ENCODE data around the gene VAV1.
"Not testable (repeated sequence)": the region's sequence is repeated elsewhere in the genome, so short reads cannot be mapped to it uniquely, and the experiment has no call there.

Gene VAV1

DNA sequence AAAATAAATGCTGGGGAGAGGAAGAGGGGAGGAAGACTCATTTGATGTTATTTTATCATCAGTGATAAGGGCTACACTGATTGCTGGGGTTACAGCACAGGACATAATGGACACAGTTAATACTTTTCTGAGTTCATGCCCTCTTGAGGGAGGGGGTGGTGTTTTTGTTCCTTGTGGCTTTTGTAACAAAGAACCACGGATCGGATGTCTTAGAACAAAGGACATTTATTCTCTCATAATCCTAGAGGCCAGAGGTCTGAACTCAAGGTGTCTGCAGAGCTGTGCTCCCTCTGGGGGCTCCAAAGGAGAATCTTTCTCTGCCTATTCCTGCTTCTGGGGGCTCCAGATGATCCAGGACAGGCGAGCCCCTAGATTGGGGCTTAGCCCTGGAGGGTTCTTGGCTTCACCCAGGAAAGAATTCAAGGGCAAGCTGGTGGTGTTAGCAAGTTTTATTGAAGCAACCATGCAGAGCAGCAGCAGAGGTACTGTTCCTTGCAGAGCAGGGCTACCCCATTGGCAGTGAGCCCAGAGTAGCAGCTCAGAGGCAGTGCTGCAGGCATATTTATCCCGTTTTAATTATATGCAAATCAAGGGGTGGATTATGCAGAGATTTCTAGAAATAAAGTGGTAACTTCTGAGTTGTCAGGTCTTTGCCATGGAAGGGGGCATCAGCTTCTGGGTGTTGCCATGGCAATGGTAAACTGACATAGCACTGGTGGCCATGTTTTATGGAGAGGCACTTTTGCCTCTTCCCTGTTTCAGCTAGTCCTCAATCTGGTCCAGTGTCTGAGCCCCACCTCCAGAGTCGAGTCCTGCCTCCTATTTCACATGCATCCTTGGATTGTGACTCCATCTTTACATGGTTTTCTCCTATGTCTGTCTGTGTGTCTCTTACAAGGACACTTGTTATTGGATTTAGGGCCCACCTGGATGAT lies 18.0 kb downstream of the VAV1 start:
- no peak for DNase-seq

- no peak for DNase-seq
These were observed 18.7 kb downstream of the VAV1 start for GRCh38 chr19:6791237-6791636.

DNA sequence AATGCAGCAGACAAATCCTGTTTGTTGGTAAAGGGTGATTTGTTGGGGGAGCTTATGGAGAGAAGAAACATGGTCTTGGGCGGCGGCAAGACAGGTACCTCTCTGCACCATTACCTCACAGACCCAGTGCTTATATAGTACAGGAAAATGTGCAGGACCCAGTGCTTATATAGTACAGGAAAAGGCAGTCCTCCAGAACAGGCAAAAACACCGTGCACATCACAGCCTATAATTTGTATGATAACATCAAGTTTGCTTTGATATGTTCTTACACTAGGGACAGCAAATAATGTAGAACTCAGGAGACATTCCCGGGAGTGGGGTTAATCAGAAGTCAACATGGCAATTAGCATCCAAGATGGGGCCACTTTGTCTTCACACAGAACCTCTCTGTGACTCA lies 20.9 kb downstream of the VAV1 start:
- no peak for DNase-seq

DNA sequence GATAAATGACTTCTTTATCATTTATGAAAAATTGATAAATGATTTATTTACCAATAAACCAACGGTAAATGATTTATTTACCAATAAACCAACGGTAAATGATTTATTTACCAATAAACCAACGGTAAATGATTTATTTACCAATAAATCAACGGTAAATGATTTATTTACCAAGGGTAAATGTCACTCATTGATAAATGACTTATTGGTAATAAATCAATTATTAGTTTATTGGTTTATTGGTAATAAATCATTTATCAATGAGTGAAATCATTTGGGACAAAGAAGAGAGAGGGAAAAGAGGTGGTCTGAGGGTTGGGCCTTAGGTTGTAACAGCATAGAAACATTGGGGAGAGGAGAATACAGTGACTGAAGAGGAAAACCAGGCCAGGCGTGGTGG lies 21.5 kb downstream of the VAV1 start:
- DNase-seq, result no peak

DNA sequence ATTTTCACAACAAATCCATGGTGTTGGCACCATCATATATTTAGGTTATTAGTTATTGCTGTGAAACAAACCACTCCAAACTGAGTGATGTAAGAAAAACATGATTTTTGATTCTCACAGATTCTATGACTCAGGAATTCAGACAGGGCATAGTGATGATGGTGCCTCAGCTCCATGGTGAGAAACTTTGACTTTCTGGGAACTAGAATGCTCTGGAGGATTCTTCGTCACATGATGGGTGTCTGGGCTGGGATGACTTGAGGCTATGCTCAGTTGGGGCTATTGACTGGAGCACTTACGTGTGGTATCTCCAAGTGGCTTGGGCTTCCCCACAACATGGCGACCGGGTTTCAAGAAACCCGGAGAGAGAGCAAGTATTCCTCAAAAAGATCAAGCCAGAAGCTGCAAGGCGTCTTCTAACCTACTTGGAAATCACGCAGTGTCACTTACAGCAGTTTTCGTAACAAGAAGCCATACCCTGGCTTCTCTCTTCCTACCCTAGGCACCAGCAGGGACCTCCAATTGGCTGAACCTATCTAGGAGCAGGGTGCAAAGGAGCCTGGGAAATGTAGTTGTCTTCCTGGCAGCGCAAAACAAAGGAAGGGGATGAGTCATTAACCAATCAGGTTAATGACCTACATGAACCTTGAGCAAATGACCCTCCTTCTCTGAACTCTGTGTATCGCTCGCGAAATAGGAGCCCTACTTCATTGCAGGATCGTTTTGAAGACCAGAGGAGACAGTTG lies 22.4 kb downstream of the VAV1 start:
- no peak for DNase-seq

GRCh38 chr19:6796278-6796677 lies 23.8 kb downstream of the VAV1 start:
- DNase-seq, result no peak

- no peak for DNase-seq
These were observed 25.1 kb downstream of the VAV1 start for GRCh38 chr19:6797646-6798045.

GRCh38 chr19:6800160-6800790 lies 27.8 kb downstream of the VAV1 start:
- not testable (repeated sequence) for DNase-seq

DNA sequence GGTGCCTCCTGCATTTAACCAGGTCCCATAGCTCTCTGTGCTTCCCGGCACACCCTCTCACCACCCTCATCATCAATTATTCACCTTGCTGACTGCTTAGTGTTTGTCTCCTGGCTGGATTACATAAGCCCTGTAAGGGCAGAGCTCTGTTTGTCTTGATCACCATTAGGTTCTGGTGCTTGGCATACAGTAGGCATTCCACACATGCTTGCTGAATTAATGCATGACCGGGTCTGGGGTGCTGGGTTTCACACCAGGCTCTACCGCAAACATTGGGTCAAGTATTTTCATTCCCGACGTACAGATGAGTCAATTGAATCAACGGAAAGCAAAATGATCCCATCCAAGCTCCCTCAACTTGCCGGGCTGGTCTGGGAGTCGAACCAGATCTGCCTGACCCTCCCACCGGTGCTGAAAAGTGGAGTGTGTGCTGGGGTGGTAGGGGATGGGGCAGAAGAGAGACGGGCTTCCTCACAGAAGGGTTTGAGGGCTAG lies 28.5 kb downstream of the VAV1 start:
- DNase-seq, result no peak

DNA sequence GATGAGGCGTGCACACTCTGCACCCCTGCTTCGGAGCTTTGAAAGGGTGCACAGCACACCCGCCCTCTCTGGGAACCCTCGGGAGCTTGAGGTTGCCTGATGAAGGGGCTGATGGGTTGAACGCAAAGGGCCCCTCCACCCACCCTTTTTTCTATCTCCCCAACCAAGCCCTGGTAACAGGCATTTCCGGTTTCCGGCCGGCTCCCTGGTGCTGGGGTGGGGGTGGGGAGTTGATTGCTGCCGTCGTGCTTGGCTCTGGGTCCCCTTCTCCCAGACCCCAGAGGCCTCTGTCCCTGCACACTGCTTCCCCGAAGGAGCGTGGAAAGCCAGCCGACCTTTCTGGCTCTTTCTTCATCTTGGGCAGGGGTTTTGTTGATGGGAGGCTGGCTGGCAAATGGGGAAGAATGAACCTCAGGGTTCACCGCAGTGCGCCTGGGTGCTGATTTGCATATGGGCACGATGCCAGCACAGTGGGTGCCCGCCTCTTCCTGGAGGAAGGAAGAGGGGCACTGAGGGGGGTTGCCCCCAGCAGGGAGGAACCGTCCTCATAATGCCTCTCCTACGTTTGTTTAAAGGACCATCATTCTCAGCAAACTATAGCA lies 29.1 kb downstream of the VAV1 start:
- DNase-seq, result peak; percentile 85 to 88

DNA sequence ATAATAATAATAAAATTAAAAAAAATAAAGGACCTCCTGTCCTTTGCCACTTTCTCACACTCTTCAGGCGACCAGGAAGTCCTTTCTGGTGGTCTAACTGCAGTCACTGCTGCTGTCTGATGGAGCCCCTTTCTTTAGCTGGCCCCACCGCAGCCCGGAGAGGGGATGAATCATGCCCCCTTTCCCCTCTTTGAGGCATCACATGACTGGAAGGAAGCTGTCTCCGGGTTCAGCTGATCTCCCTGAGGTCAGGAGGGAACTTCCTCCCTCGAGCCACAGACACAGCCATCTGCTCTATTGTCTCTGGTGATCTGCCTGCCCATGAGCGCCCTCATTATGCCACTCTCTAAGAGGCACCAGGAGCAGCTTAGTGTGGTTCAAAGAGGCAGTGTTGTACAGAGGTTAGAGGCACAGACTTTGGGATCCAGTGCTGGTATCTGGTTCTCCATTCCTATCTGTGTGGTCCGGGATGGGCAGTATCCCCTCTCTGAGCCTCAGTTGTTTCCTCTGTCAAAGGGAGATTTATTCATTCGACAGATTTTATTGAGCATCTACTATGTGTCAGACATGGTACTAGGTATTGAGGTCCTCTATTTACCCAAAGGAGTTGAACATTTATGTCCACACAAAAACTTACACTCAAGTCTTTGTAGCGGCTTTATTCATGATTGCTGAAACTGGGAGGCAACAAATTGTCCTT lies 30.0 kb downstream of the VAV1 start:
- DNase-seq, result peak; percentile 83 to 94

DNA sequence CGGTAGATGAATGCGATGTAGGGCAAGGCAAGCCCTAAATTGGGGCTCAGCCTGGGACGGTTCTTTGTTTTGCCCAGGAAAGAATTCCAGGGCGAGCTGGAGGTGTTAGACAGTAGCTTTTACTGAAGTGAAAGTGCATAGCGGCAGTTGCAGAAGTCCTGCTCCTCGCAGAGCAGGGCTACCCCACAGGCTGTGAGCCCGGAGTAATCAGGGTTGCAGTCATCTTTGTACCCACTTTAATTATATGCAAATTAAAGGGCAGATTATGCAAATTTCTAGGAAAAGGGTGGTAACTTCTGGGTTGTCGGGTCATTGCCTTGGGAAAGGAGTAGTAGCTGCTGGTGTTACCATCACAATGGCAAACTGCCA lies 30.5 kb downstream of the VAV1 start:
- DNase-seq, result no peak

DNA sequence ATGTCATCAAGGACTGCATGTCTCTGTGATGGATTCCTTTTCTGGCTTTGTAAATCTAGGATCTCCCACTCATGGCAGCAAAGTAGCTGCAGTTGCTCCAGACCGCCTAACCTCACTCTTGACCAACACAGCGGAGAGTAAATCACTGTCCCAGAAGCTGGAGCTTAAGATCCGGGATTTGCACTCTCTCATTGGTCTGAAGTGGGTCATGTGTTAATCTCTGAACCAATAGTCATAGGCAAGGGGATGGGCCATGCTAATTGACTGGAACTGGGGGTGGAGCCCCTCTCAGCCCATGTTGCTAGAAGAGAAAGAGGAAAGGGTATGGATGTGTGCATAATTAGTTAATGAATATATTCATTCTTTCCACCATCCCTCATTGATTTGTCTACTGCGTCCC lies 34.0 kb downstream of the VAV1 start:
- DNase-seq, result no peak

DNA sequence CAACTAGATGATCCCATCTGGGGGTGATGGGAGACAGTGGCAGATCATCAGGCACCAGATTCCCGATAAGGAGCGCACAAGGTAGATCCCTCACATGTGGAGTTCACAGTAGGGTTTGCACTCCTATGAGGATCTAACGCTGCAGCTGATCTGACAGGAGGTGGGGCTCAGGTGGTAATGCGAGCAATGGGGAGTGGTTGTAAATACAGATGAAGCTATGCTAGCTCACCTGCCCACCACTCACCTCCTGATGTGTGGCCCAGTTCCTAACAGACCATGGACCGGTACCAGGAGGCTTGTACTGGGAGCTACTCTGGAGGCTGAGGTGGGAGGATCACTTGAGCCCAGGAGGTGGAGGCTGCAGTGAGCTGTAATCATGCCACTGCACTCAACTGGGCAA lies 34.8 kb downstream of the VAV1 start:
- no peak for DNase-seq

GRCh38 chr19:6808494-6808893 lies 36.0 kb downstream of the VAV1 start:
- DNase-seq, result no peak

GRCh38 chr19:6809262-6809661 lies 36.8 kb downstream of the VAV1 start:
- no peak for DNase-seq

- no peak for DNase-seq
These were observed 38.9 kb downstream of the VAV1 start for GRCh38 chr19:6811378-6811777.

DNA sequence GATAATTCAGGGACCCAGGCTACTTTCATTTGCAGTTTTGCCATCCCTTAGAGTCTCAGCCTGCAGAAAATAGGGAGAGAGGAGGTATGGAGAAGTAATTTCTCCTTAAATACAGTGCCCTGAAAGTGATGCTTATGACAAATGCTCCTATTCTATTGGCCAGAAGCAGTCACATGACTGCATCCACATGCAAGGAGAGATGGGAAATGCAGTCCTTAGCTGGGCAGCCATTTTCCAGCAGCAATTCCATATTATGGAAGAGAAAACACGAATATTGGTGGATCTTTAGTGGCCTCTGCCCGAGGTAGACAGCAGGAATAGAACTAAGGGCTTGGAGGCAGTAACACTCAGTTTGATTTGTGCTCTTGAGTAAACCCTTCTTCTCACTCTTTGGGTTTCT lies 39.4 kb downstream of the VAV1 start:
- DNase-seq, result no peak

DNA sequence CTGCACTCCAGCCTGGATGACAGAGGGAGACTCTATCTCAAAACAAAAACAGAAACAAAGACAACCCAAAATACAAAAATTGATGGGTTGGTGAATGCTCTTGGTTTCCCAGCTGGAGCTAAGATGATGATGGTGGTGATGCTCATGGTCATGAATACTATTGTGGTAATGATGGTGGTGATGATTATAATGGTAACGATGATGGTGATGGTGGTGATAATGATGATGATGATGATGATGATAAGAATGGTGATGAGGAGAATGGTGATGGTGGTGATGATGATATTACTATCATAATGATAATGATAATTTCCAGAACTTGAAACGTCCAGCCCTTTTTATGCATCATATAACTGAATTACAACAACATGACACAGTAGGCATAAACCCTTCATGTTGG lies 40.1 kb downstream of the VAV1 start:
- DNase-seq, result no peak

DNA sequence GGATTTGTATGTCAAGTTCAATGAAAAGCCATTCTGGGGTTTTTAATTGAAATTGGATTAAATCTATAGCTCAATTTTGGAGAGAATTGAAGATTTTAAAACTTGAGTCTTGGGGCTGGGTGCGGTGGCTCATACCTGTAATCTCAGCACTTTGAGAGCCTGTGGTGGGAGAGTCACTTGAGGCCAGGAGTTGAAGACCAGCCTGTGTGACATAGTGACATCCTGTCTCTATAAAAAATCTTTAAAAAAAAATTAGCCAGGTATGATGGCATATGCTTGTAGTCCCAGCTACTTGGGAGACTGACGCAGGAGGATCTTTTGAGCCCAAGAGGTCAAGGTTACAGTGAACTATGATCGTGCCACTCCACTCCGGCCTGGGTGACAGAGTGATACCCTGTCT lies 41.2 kb downstream of the VAV1 start:
- DNase-seq, result no peak

GRCh38 chr19:6817179-6817578 lies 44.7 kb downstream of the VAV1 start:
- DNase-seq, result no peak

DNA sequence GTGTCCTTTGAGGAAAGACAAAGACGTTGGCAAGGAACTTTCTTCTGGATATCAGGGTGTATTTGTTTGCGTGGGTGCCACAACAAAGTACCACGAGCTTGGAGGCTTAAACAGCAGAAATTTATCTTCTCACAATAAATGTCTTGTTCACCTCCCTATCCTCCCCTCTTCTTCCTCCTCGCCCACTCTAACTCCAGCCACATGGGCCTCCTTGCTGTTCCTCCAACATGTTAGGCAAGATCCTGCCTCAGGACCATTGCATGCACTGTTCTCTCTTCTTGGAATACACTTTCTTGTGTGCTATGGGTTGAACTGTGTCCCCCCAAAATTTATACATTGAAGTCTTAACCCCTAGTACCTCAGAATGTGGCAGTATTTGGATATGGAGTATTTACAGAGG lies 45.7 kb downstream of the VAV1 start:
- no peak for DNase-seq

GRCh38 chr19:6819323-6819722 lies 46.8 kb downstream of the VAV1 start:
- no peak for DNase-seq

Data from AML-193 (cell line).